GM21423 (cell line): Measurements from ENCODE around the gene PRMT1.
"Not testable (repeated sequence)": the region's sequence is repeated elsewhere in the genome, so short reads cannot be mapped to it uniquely, and the experiment has no call there.

Experiments used
- ATAC-seq: cut with Tn5 transposase; IDR thresholded peaks from one replicate; pipeline ENCODE4 v1.9.1; 2021; ENCODE audit warnings: mild to moderate bottlenecking, moderate library complexity; ENCODE audit not compliant: unreplicated experiment

The PRMT1 gene

GRCh38 chr19:49677231-49677900 lies at the start of gene PRMT1:
TSS of gene PRMT1 (plus strand) at chr19:49677271. CDS start at chr19:49677281, 10 bp downstream.
- no peak for ATAC-seq

GRCh38 chr19:49629659-49630058 lies 47.4 kb upstream of the PRMT1 start:
- ATAC-seq, result no peak

- no peak for ATAC-seq
Measured at GRCh38 chr19:49631014-49631588, 46.0 kb upstream of the PRMT1 start.

- ATAC-seq, result no peak
Measured at GRCh38 chr19:49631610-49632192, 45.4 kb upstream of the PRMT1 start.

- ATAC-seq, result no peak
Measured at GRCh38 chr19:49632576-49632975, 44.5 kb upstream of the PRMT1 start.

- ATAC-seq, result not testable (repeated sequence)
Measured at GRCh38 chr19:49633273-49633672, 43.8 kb upstream of the PRMT1 start.

- no peak for ATAC-seq
Measured at GRCh38 chr19:49635530-49636232, 41.4 kb upstream of the PRMT1 start.

- no peak for ATAC-seq
Measured at GRCh38 chr19:49636233-49636932, 40.7 kb upstream of the PRMT1 start.

GRCh38 chr19:49637821-49638738 lies 39.0 kb upstream of the PRMT1 start:
- no peak for ATAC-seq

GRCh38 chr19:49639401-49640112 lies 37.5 kb upstream of the PRMT1 start:
- no peak for ATAC-seq

- ATAC-seq, result peak; percentile 60
Measured at GRCh38 chr19:49640113-49640898, 36.8 kb upstream of the PRMT1 start, which contains the start of gene RRAS. TSS of gene RRAS (minus strand) at chr19:49640143. CDS start at chr19:49640098, 45 bp downstream.

GRCh38 chr19:49641688-49642491 lies 35.2 kb upstream of the PRMT1 start, which contains the start of gene SCAF1:
TSS of gene SCAF1 (plus strand) at chr19:49642209. CDS start at chr19:49645027, 2,818 bp downstream.
- ATAC-seq, result peak; percentile 60

GRCh38 chr19:49642492-49643035 lies 34.5 kb upstream of the PRMT1 start:
- no peak for ATAC-seq

GRCh38 chr19:49643466-49643865 lies 33.6 kb upstream of the PRMT1 start:
- ATAC-seq, result no peak

- no peak for ATAC-seq
Measured at GRCh38 chr19:49645592-49645991, 31.5 kb upstream of the PRMT1 start.

- no peak for ATAC-seq
Measured at GRCh38 chr19:49645995-49646394, 31.1 kb upstream of the PRMT1 start.

- no peak for ATAC-seq
Measured at GRCh38 chr19:49646586-49646985, 30.5 kb upstream of the PRMT1 start.
